ENCODE measurements around the gene TMEM260. TPM values are rescaled to one million over a fixed set of nuclear protein-coding genes. Genes with fewer than 3 reads are reported as not detected.
"Not testable (repeated sequence)": the region's sequence is repeated elsewhere in the genome, so short reads cannot be mapped to it uniquely, and the experiment has no call there.

The TMEM260 gene
- total and polyA plus RNA-seq, 2 donors from 2014 or later = 8.8 to 24.3 TPM

DNA sequence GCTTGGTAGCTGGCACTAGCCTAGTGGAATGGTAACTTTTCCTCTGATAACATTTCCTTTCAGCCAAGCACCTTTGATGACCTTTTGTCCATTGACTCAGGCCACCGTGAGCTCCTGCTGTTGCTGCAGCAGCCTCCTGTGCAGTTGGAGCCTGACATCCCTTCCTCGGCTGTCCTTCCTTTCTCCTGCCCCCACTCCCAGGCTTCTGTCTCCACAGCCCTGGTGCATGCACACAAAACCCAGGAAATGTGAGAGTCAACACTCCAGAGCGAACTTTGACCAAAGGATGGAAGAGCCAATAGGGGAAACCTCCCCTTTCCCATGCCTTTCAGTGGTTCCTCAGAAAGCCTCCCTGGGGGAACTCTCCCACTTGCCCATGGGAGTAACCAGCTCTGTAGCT is 115.0 kb downstream of the TMEM260 start:
- Histone ChIP-seq H3K36me3 (ENCODE audit: control insufficient read depth in 2 of 3, insufficient read depth in 3 of 3, low read length in 3 of 3) (no peaks in the 10 kb centered on the region), H3K9ac (ENCODE audit: low read length in 3 of 3) (no peak overlapping the region), H3K27me3 (ENCODE audit: control insufficient read depth, insufficient read depth, low read length) (no peaks in the 10 kb centered on the region), H3K27ac (ENCODE audit: low read depth in 2 of 2, low read length in 2 of 2) (no peak overlapping the region), H3K4me1 (ENCODE audit: control insufficient read depth in 2 of 3, insufficient read depth in 2 of 3, low read depth in 1 of 3, low read length in 3 of 3) (no peaks in the 10 kb centered on the region), H3K9me3 (ENCODE audit: control insufficient read depth in 2 of 3, insufficient read depth in 1 of 3, low read length in 3 of 3) (no peaks in the 10 kb centered on the region), H3K4me3 (ENCODE audit: low read length in 3 of 3) (no peak overlapping the region)
- TF ChIP-seq, protein P1, sequence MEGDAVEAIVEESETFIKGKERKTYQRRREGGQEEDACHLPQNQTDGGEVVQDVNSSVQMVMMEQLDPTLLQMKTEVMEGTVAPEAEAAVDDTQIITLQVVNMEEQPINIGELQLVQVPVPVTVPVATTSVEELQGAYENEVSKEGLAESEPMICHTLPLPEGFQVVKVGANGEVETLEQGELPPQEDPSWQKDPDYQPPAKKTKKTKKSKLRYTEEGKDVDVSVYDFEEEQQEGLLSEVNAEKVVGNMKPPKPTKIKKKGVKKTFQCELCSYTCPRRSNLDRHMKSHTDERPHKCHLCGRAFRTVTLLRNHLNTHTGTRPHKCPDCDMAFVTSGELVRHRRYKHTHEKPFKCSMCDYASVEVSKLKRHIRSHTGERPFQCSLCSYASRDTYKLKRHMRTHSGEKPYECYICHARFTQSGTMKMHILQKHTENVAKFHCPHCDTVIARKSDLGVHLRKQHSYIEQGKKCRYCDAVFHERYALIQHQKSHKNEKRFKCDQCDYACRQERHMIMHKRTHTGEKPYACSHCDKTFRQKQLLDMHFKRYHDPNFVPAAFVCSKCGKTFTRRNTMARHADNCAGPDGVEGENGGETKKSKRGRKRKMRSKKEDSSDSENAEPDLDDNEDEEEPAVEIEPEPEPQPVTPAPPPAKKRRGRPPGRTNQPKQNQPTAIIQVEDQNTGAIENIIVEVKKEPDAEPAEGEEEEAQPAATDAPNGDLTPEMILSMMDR (IDR thresholded peaks at IDR 0.05; ENCODE audit: borderline replicate concordance, extremely low read depth, insufficient read depth) = no peak
- intact Hi-C loops (cut with DNase I) = no loop called here
- DNase-seq (no peak), FAIRE-seq (no peak)

DNA sequence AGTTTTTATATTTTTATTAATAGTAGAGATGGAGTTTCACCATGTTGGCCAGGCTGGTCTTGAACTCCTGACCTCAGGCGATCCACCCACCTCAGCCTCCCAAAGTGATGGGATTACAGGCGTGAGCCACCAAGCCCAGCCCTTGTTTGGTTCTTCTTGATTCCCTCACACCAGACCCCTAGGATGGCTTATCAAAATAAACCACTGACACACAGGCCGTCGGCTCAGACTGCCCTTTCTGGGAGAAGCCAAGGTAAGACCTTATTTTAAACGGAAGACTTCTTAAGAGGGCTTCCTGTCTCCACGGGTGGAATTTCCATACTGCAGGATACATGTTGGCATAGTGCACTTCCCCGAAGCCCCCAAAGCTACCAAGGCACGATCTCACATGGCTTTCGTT is 115.6 kb downstream of the TMEM260 start:
- DNase-seq; H3K9me3 ChIP-seq (ENCODE audit: control insufficient read depth in 2 of 3, insufficient read depth in 1 of 3, low read length in 3 of 3); H3K36me3 ChIP-seq (ENCODE audit: control insufficient read depth in 2 of 3, insufficient read depth in 3 of 3, low read length in 3 of 3); FAIRE-seq; H3K27ac ChIP-seq (ENCODE audit: low read depth in 2 of 2, low read length in 2 of 2); H3K9ac ChIP-seq (ENCODE audit: low read length in 3 of 3); H3K4me3 ChIP-seq (ENCODE audit: low read length in 3 of 3); intact Hi-C loops (cut with DNase I); H3K4me1 ChIP-seq (ENCODE audit: control insufficient read depth in 2 of 3, insufficient read depth in 2 of 3, low read depth in 1 of 3, low read length in 3 of 3); H3K27me3 ChIP-seq (ENCODE audit: control insufficient read depth, insufficient read depth, low read length): not testable (repeated sequence)

Other genes with a start within 250 kb of the TMEM260 start
- not detected for gene OTX2, start 230.7 kb downstream of the TMEM260 start, total RNA-seq
- gene OTX2, start 230.7 kb downstream of the TMEM260 start, polyA plus RNA-seq (ENCODE audit: insufficient read depth, low read depth, low replicate concordance) = not detected

Data from kidney (tissue), 14 donors.